GM18502 (cell line): ENCODE data around the gene ACAD10.
"Not testable (repeated sequence)": the region's sequence is repeated elsewhere in the genome, so short reads cannot be mapped to it uniquely, and the experiment has no call there.

Source experiments
- ATAC-seq: cut with Tn5 transposase; IDR thresholded peaks from one replicate; pipeline ENCODE4 v1.9.1; 2021; ENCODE audit warnings: mild to moderate bottlenecking; ENCODE audit not compliant: unreplicated experiment, poor library complexity

The ACAD10 gene

GRCh38 chr12:111686574-111687105, 787 bp downstream of the ACAD10 start:
- no peak for ATAC-seq

- ATAC-seq = no peak
Observed at GRCh38 chr12:111687255-111687654, 1.4 kb downstream of the ACAD10 start.

- ATAC-seq = no peak
Observed at GRCh38 chr12:111687952-111688351, 2.1 kb downstream of the ACAD10 start.

- ATAC-seq = no peak
Observed at GRCh38 chr12:111691262-111691661, 5.4 kb downstream of the ACAD10 start.

GRCh38 chr12:111692575-111693210, 6.8 kb downstream of the ACAD10 start:
- no peak for ATAC-seq

- ATAC-seq = no peak
Observed at GRCh38 chr12:111693818-111694217, 8.0 kb downstream of the ACAD10 start.

- no peak for ATAC-seq
Observed at GRCh38 chr12:111699962-111700361, 14.1 kb downstream of the ACAD10 start.

GRCh38 chr12:111705672-111706071, 19.8 kb downstream of the ACAD10 start:
- ATAC-seq = no peak

- ATAC-seq = no peak
Observed at GRCh38 chr12:111706145-111706544, 20.3 kb downstream of the ACAD10 start.

- no peak for ATAC-seq
Observed at GRCh38 chr12:111715279-111715678, 29.4 kb downstream of the ACAD10 start.

GRCh38 chr12:111719316-111719715, 33.5 kb downstream of the ACAD10 start:
- ATAC-seq = not testable (repeated sequence)

- ATAC-seq = no peak
Observed at GRCh38 chr12:111720457-111720856, 34.6 kb downstream of the ACAD10 start.

- not testable (repeated sequence) for ATAC-seq
Observed at GRCh38 chr12:111723646-111724360, 38.0 kb downstream of the ACAD10 start.

- no peak for ATAC-seq
Observed at GRCh38 chr12:111728795-111729194, 42.9 kb downstream of the ACAD10 start.

- ATAC-seq = no peak
Observed at GRCh38 chr12:111730420-111730819, 44.6 kb downstream of the ACAD10 start.

GRCh38 chr12:111732786-111733185, 46.9 kb downstream of the ACAD10 start:
- ATAC-seq = no peak

- no peak for ATAC-seq
Observed at GRCh38 chr12:111733340-111733915, 47.6 kb downstream of the ACAD10 start.

- ATAC-seq = not testable (repeated sequence)
Observed at GRCh38 chr12:111739524-111739923, 53.7 kb downstream of the ACAD10 start.

GRCh38 chr12:111741235-111741812, 55.5 kb downstream of the ACAD10 start:
- no peak for ATAC-seq

- no peak for ATAC-seq
Observed at GRCh38 chr12:111745211-111745610, 59.4 kb downstream of the ACAD10 start.

GRCh38 chr12:111747333-111747732, 61.5 kb downstream of the ACAD10 start:
- no peak for ATAC-seq
